Hepatocyte (in vitro differentiated cells): ENCODE results near the gene PYGM. TPM values are rescaled to one million over a fixed set of nuclear protein-coding genes. Genes with fewer than 3 reads are reported as not detected.

Experiments
- DNase-seq: peaks from one replicate; pipeline ENCODE4 v3.0.0-alpha.2; 2016; ENCODE audit warnings: low spot score
- H2AFZ ChIP-seq: fragments of 200-600 bp; sonication (generic); 2 replicates; pipeline ENCODE4 v1.6.0; 2016; ENCODE audit warnings: antibody characterized with exemption, mild to moderate bottlenecking
- H3K27ac ChIP-seq: fragments of 200-600 bp; sonication (generic); 2 replicates; pipeline ENCODE4 v1.5.1; 2016; ENCODE audit warnings: mild to moderate bottlenecking
- H3K27me3 ChIP-seq: fragments of 200-600 bp; sonication (generic); 2 replicates; pipeline ENCODE4 v1.6.1; 2016
- H3K36me3 ChIP-seq: fragments of 200-600 bp; sonication (generic); replicated peaks from 2 replicates; pipeline ENCODE4 v1.5.1; 2016; ENCODE audit warnings: low read depth; ENCODE audit not compliant: insufficient read depth
- H3K4me1 ChIP-seq: fragments of 200-600 bp; sonication (generic); 2 replicates; pipeline ENCODE4 v1.5.1; 2016; ENCODE audit warnings: mild to moderate bottlenecking, moderate library complexity; ENCODE audit not compliant: insufficient read depth
- H3K4me2 ChIP-seq: fragments of 200-600 bp; sonication (generic); 2 replicates; pipeline ENCODE4 v1.6.0; 2016
- H3K4me3 ChIP-seq: fragments of 200-600 bp; sonication (generic); 2 replicates; pipeline ENCODE4 v1.5.1; 2016; ENCODE audit warnings: mild to moderate bottlenecking
- H3K79me2 ChIP-seq: fragments of 200-600 bp; sonication (generic); 2 replicates; pipeline ENCODE4 v1.6.0; 2017; ENCODE audit warnings: mild to moderate bottlenecking
- H3K9me2 ChIP-seq: fragments of 200-600 bp; sonication (generic); replicated peaks from 2 replicates; pipeline ENCODE4 v1.6.0; 2017; ENCODE audit warnings: mild to moderate bottlenecking; ENCODE audit not compliant: insufficient read depth
- H3K9me3 ChIP-seq: fragments of 200-600 bp; sonication (generic); 2 replicates; pipeline ENCODE4 v1.5.1; 2016; ENCODE audit warnings: low read depth, mild to moderate bottlenecking
- H4K20me1 ChIP-seq: fragments of 200-600 bp; sonication (generic); 2 replicates; pipeline ENCODE4 v1.6.0; 2016; ENCODE audit warnings: mild to moderate bottlenecking; ENCODE audit not compliant: insufficient read depth, poor library complexity, severe bottlenecking
- EZH2 ChIP-seq: fragments of 200-600 bp; sonication (generic); IDR thresholded peaks from 2 replicates; pipeline ENCODE4 v1.6.1; 2016; ENCODE audit warnings: antibody characterized with exemption, mild to moderate bottlenecking, borderline replicate concordance
- EZH2phosphoT487 ChIP-seq: fragments of 200-600 bp; sonication (generic); IDR thresholded peaks from one replicate; pipeline ENCODE4 v1.6.1; 2018; ENCODE audit warnings: antibody characterized with exemption, mild to moderate bottlenecking, low read depth, moderate library complexity; ENCODE audit not compliant: unreplicated experiment, severe bottlenecking
- WGBS: methylation state at CpG from one replicate; pipeline ENCODE4 v1.1.6; 2016; ENCODE audit warnings: low lambda C conversion rate; ENCODE audit errors: missing lambda C conversion rate; 5-methylcytosine and 5-hydroxymethylcytosine counted together
- polyA plus RNA-seq: library from polyadenylated mRNA; unstranded; fragments of >200 nt; fragmentation: Nextera tagmentation; extraction: Ambion mirVana; gene quantifications from 2 replicates; pipeline ENCODE4 v1.2.1, GENCODE V29; 2016
- total RNA-seq: library from RNA; depleted of rRNA; stranded (reverse); fragments of >200 nt; gene quantifications from 2 replicates; pipeline ENCODE4 v1.2.3, GENCODE V29; 2014
- TF ChIP-seq, protein P1 (sequence below): fragments of 200-600 bp; sonication (generic); IDR thresholded peaks from 2 replicates; pipeline ENCODE4 v1.5.1; 2016; ENCODE audit warnings: antibody characterized with exemption, mild to moderate bottlenecking; ENCODE audit not compliant: poor library complexity

PYGM gene
- total and polyA plus RNA-seq, 2 experiments from 2014 or later = 1.9 to 4.0 TPM

DNA sequence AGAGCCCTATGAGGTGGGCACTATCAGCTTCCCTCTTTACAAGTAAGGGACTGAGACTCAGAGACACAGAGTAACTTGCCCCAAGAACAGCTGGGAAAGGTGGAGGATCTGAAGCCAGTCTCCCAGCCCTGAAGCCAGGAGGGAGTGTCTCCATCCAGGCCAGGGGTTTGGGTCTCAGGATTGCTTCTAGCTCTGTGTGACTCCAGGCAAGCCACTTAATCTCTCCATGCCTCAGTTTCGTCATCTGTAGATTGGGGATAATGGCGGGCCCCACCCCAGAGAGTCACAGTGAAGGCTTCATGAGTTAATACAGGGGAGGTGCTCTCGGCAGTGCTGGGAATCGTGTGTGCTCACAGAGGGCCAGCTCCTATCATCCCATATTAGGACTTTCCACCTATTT is 32.7 kb upstream of the PYGM start:
- 94% methylated on average over 4 of the region's 4 CpGs for WGBS
- H3K36me3 ChIP-seq = no peaks in the 10 kb centered on the region

DNA sequence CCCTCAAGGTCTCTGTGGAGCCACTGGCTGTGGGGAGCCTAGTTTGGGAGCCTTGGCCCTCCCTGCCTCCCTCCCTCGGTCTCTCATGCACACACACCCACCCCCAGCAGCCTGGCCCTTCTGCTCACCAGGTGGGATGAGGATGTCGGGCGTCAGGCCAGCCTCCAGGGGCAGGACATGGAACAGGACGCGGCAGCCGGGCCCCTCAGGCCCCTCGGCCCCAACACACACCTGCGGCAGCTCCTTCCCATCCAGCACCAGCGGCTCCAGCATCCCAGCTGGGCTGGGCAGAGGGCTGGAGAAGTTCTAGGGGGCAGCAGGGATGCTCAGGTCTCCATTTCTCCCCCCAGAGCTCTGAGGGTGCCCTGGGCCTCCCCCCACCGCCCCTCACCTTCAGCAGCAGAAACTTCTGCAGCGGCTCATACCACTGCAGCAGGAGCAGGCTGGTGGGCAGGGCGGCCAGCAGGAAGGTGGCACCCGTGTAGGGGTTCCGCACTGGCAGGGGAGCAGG is 32.1 kb upstream of the PYGM start:
- no peaks in the 10 kb centered on the region for H3K27me3 ChIP-seq
- no peaks in the 10 kb centered on the region for H3K4me1 ChIP-seq
- no peak overlapping the region for H2AFZ ChIP-seq
- H3K4me2 ChIP-seq = no peak overlapping the region
- TF ChIP-seq EZH2 = no peak
- DNase-seq = no peak
- H3K79me2 ChIP-seq = no peaks in the 10 kb centered on the region
- no peaks in the 10 kb centered on the region for H3K9me2 ChIP-seq
- H4K20me1 ChIP-seq = no peaks in the 10 kb centered on the region
- 90% methylated on average over 9 of the region's 14 CpGs for WGBS
- H3K4me3 ChIP-seq = no peak overlapping the region
- no peak overlapping the region for H3K27ac ChIP-seq
- no peaks in the 10 kb centered on the region for H3K36me3 ChIP-seq
- H3K9me3 ChIP-seq = no peaks in the 10 kb centered on the region

More for the DNA sequence above, 32.7 kb upstream of the PYGM start:
- no peaks in the 10 kb centered on the region for H3K27me3 ChIP-seq
- H3K27ac ChIP-seq = no peak overlapping the region
- no peak for DNase-seq
- H2AFZ ChIP-seq = no peak overlapping the region
- no peaks in the 10 kb centered on the region for H3K79me2 ChIP-seq
- TF ChIP-seq EZH2 (no peak), EZH2phosphoT487 (no peak)
- TF ChIP-seq, protein P1, sequence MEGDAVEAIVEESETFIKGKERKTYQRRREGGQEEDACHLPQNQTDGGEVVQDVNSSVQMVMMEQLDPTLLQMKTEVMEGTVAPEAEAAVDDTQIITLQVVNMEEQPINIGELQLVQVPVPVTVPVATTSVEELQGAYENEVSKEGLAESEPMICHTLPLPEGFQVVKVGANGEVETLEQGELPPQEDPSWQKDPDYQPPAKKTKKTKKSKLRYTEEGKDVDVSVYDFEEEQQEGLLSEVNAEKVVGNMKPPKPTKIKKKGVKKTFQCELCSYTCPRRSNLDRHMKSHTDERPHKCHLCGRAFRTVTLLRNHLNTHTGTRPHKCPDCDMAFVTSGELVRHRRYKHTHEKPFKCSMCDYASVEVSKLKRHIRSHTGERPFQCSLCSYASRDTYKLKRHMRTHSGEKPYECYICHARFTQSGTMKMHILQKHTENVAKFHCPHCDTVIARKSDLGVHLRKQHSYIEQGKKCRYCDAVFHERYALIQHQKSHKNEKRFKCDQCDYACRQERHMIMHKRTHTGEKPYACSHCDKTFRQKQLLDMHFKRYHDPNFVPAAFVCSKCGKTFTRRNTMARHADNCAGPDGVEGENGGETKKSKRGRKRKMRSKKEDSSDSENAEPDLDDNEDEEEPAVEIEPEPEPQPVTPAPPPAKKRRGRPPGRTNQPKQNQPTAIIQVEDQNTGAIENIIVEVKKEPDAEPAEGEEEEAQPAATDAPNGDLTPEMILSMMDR = no peak
- no peaks in the 10 kb centered on the region for H3K9me2 ChIP-seq
- H4K20me1 ChIP-seq = no peaks in the 10 kb centered on the region
- no peak overlapping the region for H3K4me3 ChIP-seq
- H3K4me1 ChIP-seq = no peaks in the 10 kb centered on the region
- H3K4me2 ChIP-seq = no peak overlapping the region
- no peaks in the 10 kb centered on the region for H3K9me3 ChIP-seq

DNA sequence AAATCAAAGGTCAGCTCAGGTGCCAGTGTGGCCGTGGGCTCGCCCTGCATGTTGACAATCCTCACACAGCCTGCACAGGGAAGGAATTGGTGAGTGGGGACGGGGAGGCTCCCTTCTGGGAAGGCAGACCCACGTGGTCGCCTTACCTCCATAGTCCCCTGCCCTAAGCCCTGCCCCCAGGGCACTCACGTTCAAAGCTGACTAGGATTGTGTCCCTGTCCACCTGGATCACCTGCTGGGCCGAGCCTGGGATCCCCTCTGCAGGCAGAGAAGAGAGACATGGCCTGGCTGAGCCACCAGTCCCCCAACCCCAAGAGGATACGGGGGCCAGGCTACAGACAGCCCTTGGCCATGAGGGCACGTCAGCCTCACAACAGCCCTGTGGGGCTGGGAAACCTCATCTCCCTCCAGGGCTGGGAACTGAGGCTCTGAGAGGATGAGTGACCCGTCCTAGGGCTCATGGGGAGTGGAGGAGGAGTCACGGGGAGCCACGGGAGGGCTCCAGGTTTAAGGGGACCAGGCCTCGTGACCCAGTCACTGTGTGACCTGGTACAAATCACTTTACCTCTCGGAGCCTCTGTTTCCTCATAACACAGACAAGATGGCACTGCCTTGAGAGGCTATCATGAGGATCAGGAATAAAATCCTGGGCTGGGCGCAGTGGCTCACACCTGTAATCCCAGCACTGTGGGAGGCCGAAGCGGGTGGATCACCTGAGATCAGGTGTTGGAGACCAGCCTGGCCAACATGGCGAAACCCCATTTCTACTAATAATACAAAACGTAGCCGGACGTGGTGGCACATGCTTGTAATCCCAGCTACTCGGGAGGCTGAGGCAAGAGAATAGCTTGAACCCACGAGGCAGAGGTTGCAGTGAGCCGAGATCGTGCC is 30.7 kb upstream of the PYGM start:
- Histone ChIP-seq H3K4me1 (no peaks in the 10 kb centered on the region), H3K9me2 (no peaks in the 10 kb centered on the region), H3K27ac (no peak overlapping the region), H3K36me3 (no peaks in the 10 kb centered on the region), H3K27me3 (no peaks in the 10 kb centered on the region), H3K79me2 (no peaks in the 10 kb centered on the region), H4K20me1 (no peaks in the 10 kb centered on the region), H3K4me3 (no peak overlapping the region), H2AFZ (no peak overlapping the region), H3K9me3 (no peaks in the 10 kb centered on the region), H3K4me2 (no peak overlapping the region)
- DNase-seq = no peak
- TF ChIP-seq, protein P1 = no peak
- TF ChIP-seq EZH2phosphoT487 (no peak), EZH2 (no peak)
- 92% methylated on average over 24 of the region's 25 CpGs for WGBS
